ENCODE measurements around the gene PPFIA4.

Gene PPFIA4

GRCh38 chr1:203090421-203091198 lies 64.3 kb downstream of the PPFIA4 start:
- no peak overlapping the region for H3K4me3 ChIP-seq (ENCODE audit: low read depth, low read length)

DNA sequence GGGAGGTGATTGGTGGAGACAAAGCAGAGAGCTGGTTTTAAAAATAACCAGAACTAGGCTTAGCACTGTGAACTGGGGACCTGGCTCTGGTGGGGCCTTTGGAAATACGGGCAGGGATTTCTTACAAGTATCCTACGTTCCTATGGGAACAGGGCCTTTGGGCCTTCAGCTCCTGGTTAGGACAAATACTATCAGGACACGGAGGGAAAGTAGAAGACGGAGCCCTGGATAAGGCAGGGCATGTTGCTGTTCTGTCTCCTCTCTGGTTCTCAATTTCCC lies 64.8 kb downstream of the PPFIA4 start:
- no peak for DNase-seq (ENCODE audit: low read depth)
- TF ChIP-seq, protein P1, sequence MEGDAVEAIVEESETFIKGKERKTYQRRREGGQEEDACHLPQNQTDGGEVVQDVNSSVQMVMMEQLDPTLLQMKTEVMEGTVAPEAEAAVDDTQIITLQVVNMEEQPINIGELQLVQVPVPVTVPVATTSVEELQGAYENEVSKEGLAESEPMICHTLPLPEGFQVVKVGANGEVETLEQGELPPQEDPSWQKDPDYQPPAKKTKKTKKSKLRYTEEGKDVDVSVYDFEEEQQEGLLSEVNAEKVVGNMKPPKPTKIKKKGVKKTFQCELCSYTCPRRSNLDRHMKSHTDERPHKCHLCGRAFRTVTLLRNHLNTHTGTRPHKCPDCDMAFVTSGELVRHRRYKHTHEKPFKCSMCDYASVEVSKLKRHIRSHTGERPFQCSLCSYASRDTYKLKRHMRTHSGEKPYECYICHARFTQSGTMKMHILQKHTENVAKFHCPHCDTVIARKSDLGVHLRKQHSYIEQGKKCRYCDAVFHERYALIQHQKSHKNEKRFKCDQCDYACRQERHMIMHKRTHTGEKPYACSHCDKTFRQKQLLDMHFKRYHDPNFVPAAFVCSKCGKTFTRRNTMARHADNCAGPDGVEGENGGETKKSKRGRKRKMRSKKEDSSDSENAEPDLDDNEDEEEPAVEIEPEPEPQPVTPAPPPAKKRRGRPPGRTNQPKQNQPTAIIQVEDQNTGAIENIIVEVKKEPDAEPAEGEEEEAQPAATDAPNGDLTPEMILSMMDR (conservative IDR thresholded peaks at IDR 0.05; ENCODE audit: low read depth, low read length), result no peak
- H3K4me3 ChIP-seq (ENCODE audit: low read depth, low read length), result no peak overlapping the region

More at GRCh38 chr1:203090421-203091198, 64.3 kb downstream of the PPFIA4 start:
- DNase-seq (ENCODE audit: low read depth), result no peak
- TF ChIP-seq, protein P1 (conservative IDR thresholded peaks at IDR 0.05; ENCODE audit: low read depth, low read length), result no peak

- TF ChIP-seq, protein P1 (conservative IDR thresholded peaks at IDR 0.05; ENCODE audit: low read depth, low read length), result no peak
- no peak for DNase-seq (ENCODE audit: low read depth)
- no peak overlapping the region for H3K4me3 ChIP-seq (ENCODE audit: low read depth, low read length)
These were observed 65.6 kb downstream of the PPFIA4 start for GRCh38 chr1:203091761-203092330.

GRCh38 chr1:203093754-203094410 lies 67.6 kb downstream of the PPFIA4 start:
- TF ChIP-seq, protein P1 (conservative IDR thresholded peaks at IDR 0.05; ENCODE audit: low read depth, low read length), result no peak
- no peak overlapping the region for H3K4me3 ChIP-seq (ENCODE audit: low read depth, low read length)
- no peak for DNase-seq (ENCODE audit: low read depth)

DNA sequence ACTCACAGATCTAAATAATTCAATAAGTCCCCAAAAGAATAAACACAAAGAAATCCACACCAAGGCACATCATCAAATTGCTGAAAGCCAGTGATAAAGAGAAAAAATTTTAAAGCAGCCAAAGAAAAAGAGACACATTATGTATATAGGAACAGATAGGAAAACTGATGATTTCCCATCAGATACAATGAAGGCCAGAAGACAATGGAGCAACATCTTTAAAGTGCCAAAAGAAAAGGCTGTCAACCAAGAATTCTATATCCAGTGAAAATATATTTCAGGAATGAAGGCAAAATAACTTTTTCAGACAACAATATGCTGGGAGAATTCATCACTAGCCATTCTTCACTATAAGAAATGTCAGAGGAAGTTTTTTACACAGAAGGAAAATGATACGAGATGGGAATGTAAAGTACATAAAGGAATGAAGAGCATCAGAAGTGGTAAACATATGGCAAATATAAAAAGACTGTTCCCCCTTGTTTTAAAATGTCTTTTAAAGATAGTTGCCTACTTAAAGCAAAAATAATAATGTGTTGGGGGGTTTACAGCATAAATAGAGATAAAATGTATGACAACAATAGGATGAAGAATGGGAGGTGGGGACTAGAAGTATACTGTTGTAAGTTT lies 68.9 kb downstream of the PPFIA4 start:
- TF ChIP-seq, protein P1 (conservative IDR thresholded peaks at IDR 0.05; ENCODE audit: low read depth, low read length), result no peak
- H3K4me3 ChIP-seq (ENCODE audit: low read depth, low read length), result no peak overlapping the region
- no peak for DNase-seq (ENCODE audit: low read depth)

DNA sequence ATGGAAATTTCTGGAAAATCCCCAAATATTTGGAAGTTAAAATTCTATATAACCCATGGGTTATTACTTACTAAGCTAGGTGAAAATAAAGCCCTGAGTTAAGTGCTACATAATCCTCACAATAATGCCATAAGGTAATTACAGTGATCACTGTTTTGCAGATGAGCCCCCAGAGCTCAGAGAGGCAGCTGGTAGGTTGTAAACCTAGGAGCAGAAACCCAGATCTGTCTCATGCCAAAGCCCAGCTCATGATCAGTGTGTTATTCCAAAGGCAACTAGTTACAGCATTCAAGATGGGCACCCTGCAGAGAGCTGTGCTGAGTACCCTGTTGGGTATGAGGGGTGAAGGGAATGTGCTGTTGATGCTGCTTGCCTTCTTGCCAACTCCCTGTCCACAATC lies 70.3 kb downstream of the PPFIA4 start:
- TF ChIP-seq, protein P1 (conservative IDR thresholded peaks at IDR 0.05; ENCODE audit: low read depth, low read length), result no peak
- no peak overlapping the region for H3K4me3 ChIP-seq (ENCODE audit: low read depth, low read length)
- DNase-seq (ENCODE audit: low read depth), result no peak

Data from choroid plexus epithelial cell (primary cell).